ENCODE results near the gene GINS2.

GINS2 gene

GRCh38 chr16:85650135-85650843 lies 38.5 kb downstream of the GINS2 start:
- Histone ChIP-seq H3K27me3 (ENCODE audit: insufficient read depth, low read length, poor library complexity, severe bottlenecking) (no peaks in the 10 kb centered on the region), H3K9ac (ENCODE audit: low read depth, low read length, poor library complexity, severe bottlenecking) (no peak overlapping the region), H3K4me2 (ENCODE audit: low read depth, low read length, poor library complexity, severe bottlenecking) (no peak overlapping the region), H3K9me3 (ENCODE audit: insufficient read depth, low read depth, low read length) (no peaks in the 10 kb centered on the region), H3K36me3 (ENCODE audit: insufficient read depth, low read length) (peaks cover 83% of the 10 kb centered on the region; the same call in 1 of the 2 replicates), H2AFZ (ENCODE audit: low read length) (no peak overlapping the region), H4K20me1 (ENCODE audit: insufficient read depth, low read length, poor library complexity, severe bottlenecking) (peaks cover 91% of the 10 kb centered on the region), H3K4me1 (ENCODE audit: insufficient read depth, low read length, poor library complexity, severe bottlenecking) (no peaks in the 10 kb centered on the region), H3F3A (ENCODE audit: low read depth) (peaks cover 10% of the 10 kb centered on the region; the same call in 1 of the 2 replicates), H3K79me2 (ENCODE audit: insufficient read depth, low read length) (peaks cover 60% of the 10 kb centered on the region), H3K9me2 (replicated peaks; ENCODE audit: low read depth, low read length) (no peaks in the 10 kb centered on the region), H3K4me3 (ENCODE audit: low read length, poor library complexity, severe bottlenecking) (no peak overlapping the region)
- no peak for TF ChIP-seq CTCF (conservative IDR thresholded peaks at IDR 0.05; ENCODE audit: low read length)
- TF ChIP-seq EZH2phosphoT487 (IDR thresholded peaks at IDR 0.05; ENCODE audit: borderline replicate concordance) = no peak

- peaks cover 67% of the 10 kb centered on the region for H3K79me2 ChIP-seq (ENCODE audit: insufficient read depth, low read length)
- no peak for TF ChIP-seq EZH2phosphoT487 (IDR thresholded peaks at IDR 0.05; ENCODE audit: borderline replicate concordance)
- no peak for TF ChIP-seq CTCF (conservative IDR thresholded peaks at IDR 0.05; ENCODE audit: low read length)
Measured at GRCh38 chr16:85649411-85650134, 39.2 kb downstream of the GINS2 start.

GRCh38 chr16:85648805-85649204 lies 39.9 kb downstream of the GINS2 start:
- TF ChIP-seq EZH2phosphoT487 (IDR thresholded peaks at IDR 0.05; ENCODE audit: borderline replicate concordance) = no peak
- no peak for TF ChIP-seq CTCF (conservative IDR thresholded peaks at IDR 0.05; ENCODE audit: low read length)
- H3K9me2 ChIP-seq (replicated peaks; ENCODE audit: low read depth, low read length) = no peaks in the 10 kb centered on the region
- peaks cover 10% of the 10 kb centered on the region; the same call in 1 of the 2 replicates for H3F3A ChIP-seq (ENCODE audit: low read depth)
- no peak overlapping the region for H3K9ac ChIP-seq (ENCODE audit: low read depth, low read length, poor library complexity, severe bottlenecking)
- peaks cover 67% of the 10 kb centered on the region for H3K79me2 ChIP-seq (ENCODE audit: insufficient read depth, low read length)
- H3K9me3 ChIP-seq (ENCODE audit: insufficient read depth, low read depth, low read length) = no peaks in the 10 kb centered on the region
- peaks cover 92% of the 10 kb centered on the region for H4K20me1 ChIP-seq (ENCODE audit: insufficient read depth, low read length, poor library complexity, severe bottlenecking)
- H3K36me3 ChIP-seq (ENCODE audit: insufficient read depth, low read length) = peaks cover 83% of the 10 kb centered on the region; the same call in 1 of the 2 replicates
- H3K4me1 ChIP-seq (ENCODE audit: insufficient read depth, low read length, poor library complexity, severe bottlenecking) = no peaks in the 10 kb centered on the region
- H2AFZ ChIP-seq (ENCODE audit: low read length) = no peak overlapping the region
- no peak overlapping the region for H3K4me3 ChIP-seq (ENCODE audit: low read length, poor library complexity, severe bottlenecking)
- no peak overlapping the region for H3K4me2 ChIP-seq (ENCODE audit: low read depth, low read length, poor library complexity, severe bottlenecking)
- no peaks in the 10 kb centered on the region for H3K27me3 ChIP-seq (ENCODE audit: insufficient read depth, low read length, poor library complexity, severe bottlenecking)

More at GRCh38 chr16:85649411-85650134, 39.2 kb downstream of the GINS2 start:
- Histone ChIP-seq H3K9me2 (replicated peaks; ENCODE audit: low read depth, low read length) (no peaks in the 10 kb centered on the region), H2AFZ (ENCODE audit: low read length) (no peak overlapping the region), H3K9ac (ENCODE audit: low read depth, low read length, poor library complexity, severe bottlenecking) (no peak overlapping the region), H3K4me1 (ENCODE audit: insufficient read depth, low read length, poor library complexity, severe bottlenecking) (no peaks in the 10 kb centered on the region), H3F3A (ENCODE audit: low read depth) (peaks cover 10% of the 10 kb centered on the region; the same call in 1 of the 2 replicates), H3K9me3 (ENCODE audit: insufficient read depth, low read depth, low read length) (no peaks in the 10 kb centered on the region), H4K20me1 (ENCODE audit: insufficient read depth, low read length, poor library complexity, severe bottlenecking) (peaks cover 91% of the 10 kb centered on the region), H3K36me3 (ENCODE audit: insufficient read depth, low read length) (peaks cover 83% of the 10 kb centered on the region; the same call in 1 of the 2 replicates), H3K4me2 (ENCODE audit: low read depth, low read length, poor library complexity, severe bottlenecking) (no peak overlapping the region), H3K27me3 (ENCODE audit: insufficient read depth, low read length, poor library complexity, severe bottlenecking) (no peaks in the 10 kb centered on the region), H3K4me3 (ENCODE audit: low read length, poor library complexity, severe bottlenecking) (no peak overlapping the region)
